Stimulated activated CD4-positive, alpha-beta T cell treated with anti-CD3 and anti-CD28 coated beads, Interleukin-12 subunit alpha, Interleukin-12 subunit beta, amount 100 ng/mL, for 24 hours (primary cell): Measurements from ENCODE around the gene COLEC11.

Experiments
- DNase-seq, 2 experiments: peaks; one replicate each; pipeline ENCODE4 v3.0.0-alpha.2; 2020; ENCODE audit warnings: low read depth in 2 of 2

The COLEC11 gene

DNA sequence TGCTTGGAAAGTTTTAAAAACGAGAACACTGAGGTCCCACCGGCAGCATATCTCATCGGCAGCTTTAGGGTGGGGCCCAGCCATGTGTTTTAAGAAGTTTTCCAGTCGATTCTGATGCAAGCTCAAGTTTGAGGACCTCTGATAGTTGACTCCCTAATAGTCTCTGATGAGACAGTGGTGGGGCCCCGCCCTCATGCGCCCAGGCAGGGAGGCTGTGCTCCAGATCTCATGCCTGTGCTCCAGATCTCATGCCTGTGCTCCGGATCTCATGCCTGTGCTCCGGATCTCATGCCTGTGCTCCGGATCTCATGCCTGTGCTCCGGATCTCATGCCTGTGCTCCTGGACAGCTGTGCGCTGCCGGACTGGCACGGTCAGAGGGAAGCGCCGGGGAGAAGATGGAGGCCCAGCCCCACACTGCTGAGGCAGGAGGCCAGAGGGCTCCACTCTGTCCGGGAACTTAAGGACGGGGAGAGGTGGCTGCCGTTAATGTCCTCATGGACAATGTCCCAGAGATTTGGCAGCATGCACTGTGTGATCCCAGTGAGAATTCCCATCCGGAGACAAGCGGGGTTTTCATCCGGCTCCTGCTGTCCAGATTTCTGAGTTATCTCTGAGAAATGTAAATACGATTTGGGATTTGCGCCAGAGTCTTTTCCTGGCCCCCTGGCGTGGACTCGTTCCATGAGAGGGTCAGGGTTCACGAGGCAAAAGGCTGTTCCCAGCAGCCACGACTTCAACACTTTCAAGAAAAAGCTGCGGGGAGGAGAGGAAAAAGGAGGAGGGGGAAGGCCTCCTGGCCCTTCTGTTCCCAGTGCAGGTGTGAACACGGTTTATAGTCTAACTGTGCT, 9.4 kb upstream of the COLEC11 start:
- no peak for DNase-seq

DNA sequence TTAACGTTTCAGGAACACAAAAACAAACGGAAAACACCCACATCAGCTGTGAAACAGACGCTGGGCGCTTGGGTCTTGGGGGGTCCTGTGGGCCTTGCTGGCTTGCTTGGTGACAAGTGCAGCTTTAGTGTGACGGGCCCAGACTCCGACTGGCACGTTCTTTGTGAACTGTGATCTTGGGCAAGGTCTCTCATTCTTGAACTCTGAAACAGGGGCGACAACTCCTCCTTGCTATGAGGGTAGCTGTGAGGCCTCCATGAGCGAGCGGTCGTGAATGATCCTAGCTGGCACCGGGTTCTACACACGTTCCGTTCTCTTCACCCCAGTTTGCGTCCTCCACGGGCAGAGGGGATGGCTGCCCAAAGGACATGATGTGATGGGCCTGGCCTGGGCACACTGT, 8.7 kb upstream of the COLEC11 start:
- no peak for DNase-seq

DNA sequence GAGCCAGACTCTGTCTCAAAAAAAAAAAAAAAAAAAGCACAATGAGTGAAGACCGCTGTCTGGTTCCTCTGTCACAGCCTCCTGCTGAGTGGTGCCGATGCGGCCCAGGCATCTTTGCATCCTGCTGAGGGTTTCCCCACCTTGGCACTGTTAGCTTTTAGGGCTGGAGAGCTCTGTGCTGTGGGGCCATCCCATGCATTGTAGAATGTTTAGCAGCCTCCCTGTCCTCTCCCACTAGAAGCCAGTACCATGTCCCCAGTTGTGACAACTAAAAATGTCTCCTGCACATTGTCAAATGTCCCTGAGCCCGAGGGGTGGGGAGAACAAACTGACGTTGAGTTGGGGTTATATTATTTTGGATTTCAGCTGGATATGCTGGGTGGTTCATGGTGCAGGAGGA, 7.9 kb upstream of the COLEC11 start:
- DNase-seq: no peak

DNA sequence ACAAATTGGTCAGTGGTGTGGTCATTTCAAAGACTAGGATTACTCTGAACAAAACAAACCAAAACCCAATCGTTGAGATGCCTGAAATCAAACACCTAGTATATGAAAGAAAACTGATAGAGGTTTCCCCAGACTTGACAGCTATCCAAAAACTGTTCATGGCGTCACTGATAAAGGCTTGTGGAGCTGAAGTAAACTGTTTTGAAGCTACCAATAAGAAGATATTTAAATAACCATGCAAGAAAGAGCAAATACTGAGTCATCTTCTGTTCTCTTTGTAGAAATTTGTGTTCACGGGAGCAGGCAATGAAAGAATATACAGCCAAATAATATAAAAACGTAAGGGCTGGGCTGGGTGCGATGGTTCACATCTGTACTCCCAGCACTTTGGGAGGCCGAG, 7.5 kb upstream of the COLEC11 start:
- DNase-seq: no peak

DNA sequence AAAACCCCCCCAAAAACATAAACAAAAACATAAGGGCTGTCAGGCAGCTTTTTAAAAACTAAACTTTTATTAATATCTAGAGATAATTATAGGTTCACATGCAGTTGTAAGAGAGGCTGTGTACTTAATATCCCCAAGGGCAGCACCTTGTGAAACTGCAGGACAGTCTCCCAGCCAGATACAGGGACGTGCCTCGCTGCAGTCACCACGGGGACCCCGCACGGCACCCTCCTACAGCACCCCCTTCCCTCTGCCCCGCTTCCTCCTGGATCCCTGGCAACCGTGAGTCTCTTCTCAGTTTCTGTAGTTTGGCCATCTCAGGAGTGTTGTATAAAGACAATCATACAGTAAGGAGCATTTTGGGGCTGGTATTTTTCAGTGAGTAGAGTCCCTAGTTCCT, 6.8 kb upstream of the COLEC11 start:
- no peak for DNase-seq

DNA sequence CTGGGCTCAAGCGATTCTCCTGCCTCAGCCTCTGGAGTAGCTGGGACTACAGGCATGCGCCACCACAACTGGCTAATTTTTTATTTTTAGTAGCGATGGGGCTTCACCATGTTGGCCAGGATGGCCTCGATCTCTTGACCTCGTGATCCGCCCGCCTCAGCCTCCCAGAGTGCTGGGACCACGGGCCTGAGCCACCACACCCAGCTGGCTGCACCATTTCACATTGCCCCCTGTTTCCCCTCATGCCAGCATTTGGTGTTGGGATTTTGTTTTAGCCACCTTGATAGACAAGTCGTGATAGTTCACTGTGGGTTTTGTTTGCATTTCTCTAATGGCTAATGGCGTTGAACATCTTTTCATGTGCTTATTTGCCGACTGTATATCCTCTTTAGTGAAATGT, 5.8 kb upstream of the COLEC11 start:
- no peak for DNase-seq

DNA sequence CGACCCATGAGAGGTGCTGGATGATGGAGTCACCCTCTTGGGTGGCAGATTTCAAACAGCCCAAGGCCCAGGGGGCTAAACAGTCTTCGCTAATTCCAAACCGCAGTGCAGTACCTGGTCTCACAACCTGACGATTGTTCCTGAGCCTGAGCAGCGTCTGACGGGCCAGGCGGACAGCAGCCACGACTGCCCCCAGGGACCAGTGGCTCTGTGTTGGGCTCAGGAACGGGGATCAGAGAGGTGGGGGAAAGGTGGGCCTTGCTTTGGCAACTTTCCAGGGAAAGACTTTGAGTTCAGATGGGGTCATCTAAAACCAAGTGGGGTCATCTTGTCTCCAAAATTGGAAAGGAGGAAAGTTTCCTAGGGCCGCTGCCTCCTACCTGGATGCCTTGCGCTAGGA, 492 bp downstream of the COLEC11 start:
- no peak for DNase-seq

DNA sequence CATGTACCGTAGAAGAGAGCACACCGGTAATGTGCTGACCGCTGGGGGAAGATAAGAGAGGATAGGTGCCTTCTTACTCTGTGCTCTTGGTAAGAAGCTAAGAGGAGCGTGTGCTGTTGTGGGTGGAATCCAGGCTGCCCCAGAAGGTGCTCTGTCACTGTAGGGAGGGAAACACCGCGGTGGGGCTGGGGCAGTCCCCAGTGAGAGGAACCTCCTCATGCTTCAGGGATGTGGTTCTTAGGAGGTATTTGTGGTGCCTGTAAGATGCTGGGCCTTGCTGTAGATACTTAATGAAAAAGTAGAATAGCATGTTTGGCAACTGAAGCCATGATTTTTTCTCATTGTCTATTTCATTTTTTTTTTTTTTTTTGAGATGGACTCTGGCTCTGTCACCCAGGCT, 1.1 kb downstream of the COLEC11 start:
- peak; percentile 5 to 34 for DNase-seq

DNA sequence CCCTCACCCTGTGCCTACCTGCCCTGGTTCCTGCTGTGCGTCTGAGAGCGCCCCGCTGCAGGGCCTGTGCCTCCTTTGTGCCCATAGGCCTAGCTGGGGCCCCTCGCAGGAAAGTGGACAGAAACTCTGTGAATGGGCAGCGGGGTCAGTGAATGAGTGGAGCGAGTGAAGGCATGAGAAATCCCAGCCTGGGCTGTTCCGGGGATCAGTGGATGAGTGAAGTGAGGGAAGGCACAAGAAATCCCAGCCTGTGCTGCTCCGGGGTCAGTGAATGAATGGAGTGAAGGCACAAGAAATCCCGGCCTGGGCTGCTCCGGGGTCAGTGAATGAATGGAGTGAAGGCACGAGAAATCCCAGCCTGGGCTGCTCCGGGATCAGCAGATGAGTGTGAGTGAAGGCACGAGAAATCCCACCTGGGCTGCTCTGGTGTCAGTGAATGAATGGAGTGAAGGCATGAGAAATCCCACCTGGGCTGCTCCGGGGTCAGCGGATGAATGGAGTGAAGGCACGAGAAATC, 2.0 kb downstream of the COLEC11 start:
- DNase-seq: no peak

DNA sequence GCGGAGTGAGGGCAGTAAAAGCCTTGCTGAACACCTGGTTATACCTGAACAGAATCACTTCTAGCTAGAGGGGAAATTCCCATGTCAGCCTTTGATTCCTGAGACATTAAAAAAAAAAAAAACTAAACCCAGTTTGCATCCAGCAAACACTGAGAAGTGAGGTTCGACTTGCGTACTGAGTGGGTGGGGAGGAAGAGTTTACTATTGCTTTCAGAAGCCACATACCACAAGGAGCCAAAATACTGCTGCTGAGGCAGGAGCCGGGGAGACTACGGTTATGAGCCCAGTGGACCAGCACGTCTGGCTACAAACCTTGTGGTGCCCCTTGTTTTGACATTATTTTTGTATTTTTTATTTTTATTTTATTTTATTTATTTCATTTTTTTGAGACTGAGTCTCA, 2.7 kb downstream of the COLEC11 start:
- no peak for DNase-seq

DNA sequence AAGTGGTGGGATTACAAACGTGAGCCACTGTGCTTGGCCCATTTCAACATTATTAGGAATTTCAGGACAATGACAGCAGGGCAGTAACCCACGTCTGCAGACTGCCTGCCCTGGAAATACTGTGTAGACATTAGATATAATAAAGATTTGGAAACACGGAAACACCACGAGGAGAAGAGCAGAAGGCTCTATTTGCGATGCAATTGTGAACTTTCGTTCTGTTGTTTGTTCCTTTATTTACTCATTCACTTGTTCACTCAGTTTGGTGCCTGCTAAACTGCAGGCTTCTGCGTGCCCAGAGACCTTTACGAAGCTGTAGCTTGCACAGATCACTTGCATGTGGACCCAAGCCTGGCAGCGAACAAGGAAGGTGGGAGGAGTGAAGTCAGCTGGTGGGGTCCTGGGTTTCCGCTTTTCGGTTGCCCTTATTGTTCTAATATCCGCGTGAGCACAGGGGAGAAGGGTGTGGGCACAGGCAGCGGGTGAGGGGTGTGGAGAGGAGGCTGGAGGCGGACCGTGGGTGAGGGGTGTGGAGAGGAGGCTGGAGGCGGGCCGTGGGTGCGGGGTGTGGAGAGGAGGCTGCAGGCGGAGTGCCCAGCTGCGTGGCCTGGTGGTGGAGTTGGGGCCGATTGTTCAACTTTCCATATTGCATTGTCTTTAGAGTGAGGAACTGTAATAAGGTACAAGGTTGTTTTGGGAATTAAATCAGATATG, 3.4 kb downstream of the COLEC11 start:
- no peak for DNase-seq

DNA sequence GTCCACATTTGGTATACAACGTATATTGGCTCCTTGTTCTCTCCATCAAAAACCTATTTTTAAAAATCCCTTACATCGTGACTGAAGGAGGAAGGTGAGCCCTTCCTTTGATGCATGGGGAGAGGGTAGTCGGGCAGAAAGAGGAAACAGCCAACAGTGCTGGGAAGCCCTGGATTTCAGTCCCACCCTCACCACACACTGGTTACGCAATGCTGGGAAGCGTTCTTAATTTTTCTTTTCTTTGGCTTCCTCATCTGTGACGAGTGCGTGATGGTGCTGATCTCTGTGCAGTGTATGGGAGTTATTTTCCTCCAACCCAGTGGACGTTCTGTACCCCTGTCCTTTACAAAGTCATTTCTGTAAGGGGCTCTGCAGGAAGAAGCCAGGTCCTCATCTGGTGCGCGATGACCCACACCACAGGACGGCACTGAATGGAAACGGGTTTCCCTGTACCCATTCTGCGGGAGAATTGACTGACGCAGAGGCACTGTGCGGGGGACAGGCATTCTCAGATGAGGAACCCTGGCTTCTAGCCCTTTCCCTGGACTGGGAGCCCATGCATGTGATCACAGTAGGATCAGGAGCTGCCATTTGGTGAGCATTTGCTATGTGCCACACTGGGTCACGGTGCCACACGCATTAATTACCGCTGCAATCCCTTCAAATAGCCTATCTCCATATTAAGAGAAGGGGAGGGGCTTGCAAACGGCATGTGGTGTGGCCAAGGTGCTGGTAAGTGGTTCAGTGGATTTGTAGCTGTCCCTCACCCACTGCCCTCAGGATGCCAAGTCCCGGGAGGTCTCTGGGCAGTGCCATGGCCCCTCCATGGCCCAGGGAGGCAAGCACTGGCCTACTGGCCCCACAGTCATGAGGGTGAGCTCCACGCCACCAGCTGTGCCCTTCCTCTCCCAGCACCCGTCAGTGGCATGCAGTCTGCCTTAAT, 4.3 kb downstream of the COLEC11 start:
- no peak for DNase-seq

DNA sequence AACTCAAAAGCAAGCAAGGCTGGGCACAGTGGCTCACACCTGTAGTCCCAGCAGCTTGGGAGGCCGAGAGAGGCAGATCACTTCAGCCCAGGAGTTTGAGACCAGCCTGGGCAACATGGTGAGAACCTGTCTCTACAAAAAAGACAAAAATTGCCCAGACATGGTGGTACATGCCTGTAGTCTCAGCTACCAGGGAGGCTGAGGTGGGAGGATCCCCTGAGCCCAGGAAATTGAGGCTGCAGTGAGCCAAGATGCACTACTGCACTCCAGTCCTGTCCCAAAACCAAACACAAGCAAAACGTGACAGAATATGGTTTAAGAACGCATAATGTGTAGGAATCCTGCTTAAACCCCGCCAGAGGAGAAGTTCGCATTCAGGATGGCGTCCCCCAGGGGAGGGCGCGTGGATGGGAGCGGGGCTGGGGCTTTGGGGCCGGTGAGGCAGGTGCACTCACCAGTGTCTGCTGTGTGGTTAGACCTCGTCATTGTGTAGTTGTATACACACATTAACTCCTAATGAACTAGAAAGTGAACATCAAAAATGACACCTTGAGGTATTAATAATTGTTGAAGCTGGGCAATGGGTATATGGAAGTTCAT, 5.4 kb downstream of the COLEC11 start:
- no peak for DNase-seq

DNA sequence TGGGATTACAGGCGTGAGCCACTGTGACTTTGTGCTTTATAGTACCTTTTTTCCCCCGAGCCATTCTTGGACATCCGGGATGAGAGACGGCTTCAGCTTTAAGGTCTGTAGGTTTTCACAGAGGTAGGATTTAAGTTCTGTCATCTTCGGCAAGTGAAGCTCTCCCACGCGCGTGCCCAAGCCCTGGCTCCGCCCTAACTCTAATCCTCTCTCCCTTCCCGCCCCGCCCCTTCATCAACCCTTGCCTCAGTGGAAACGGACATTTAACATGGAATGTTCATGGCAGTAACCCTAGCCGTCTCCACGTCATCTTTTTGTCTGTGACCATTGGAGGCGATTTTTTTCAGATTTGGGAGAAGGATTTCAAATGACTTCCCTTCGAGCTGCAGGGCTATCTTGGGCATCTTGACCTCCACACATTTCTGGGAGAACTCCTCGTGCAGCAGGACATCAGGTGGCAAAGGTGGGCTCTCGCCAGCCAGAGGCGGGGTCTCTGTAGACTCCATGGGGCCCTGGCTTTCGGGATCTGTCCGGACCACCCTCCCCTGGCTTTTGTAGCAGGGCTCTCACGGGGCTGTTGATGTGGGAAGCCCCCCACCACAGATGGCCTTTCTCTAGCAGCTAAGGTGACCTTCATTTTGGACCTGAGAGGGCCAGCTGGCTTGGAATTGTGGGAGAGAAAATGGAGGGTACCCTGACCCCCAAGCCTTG, 6.8 kb downstream of the COLEC11 start:
- DNase-seq: no peak

DNA sequence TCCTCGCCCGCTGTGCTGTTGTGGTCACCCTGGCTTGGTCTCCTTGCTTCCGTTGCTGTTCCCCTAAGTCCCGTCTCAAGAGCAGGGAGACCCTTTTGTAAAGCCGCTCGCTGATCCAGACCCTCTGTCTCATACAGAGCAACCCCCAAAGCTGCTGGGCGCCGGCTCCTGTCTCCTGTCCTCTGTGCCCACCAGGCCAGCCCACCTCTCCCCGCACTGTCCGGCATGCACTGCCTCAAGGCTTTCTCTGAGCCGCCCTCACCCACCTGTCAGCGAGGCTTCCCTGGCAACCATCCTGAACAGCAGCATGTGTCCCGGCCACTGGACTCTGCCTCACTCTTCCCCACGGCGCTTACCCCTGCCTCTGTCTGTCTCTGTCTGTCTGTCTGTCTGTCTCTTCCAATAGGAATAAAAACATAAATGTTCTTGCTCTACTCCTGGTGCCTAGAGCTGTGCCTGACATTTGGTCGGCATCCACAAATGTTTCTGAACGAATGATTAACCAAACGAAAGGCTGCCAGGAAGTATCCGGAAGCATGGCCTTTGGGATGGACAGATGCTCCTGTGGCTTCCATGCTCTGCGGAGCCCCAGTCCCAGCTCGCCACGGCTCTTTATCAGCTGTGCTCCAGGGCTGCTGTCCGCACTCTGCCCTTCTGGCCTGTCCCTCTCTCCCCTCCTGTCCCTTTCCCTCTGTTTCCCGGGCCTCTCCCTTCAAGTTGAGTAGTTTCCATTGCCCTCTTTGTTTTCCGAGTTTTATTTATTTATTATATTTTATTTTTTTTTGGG, 7.8 kb downstream of the COLEC11 start:
- DNase-seq: no peak

DNA sequence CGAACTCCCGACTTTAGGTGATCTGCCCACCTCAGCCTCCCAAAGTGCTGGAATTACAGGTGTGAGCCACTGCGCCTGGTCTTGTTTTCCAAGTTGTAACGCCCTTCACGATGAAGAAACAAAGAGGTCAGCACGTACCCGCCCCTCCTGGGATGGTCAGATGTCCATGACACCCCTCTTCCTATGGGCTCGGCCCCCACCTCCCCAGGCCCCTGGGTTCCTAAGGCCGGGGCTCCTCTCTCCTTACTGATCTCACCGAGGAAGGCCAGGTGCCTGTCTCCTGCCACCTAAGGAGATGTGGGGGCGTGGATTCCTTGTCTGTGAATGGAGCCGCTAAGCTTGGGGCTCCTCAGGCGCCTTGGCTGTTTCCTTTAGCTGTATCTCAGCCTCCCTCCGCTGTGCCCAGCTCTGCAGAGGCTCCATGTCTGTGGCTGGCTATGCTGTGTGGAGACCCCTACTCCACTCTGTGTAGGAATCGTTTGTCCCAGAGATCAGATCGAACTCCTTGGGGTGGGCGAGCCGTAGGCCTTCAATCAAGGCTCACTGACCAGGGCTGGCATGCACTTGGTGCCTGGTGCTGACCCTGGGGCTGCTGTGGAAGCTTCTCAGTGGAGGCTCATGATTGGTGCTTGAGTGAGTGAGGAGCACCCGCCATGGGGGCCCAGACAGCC, 8.8 kb downstream of the COLEC11 start:
- DNase-seq: no peak

DNA sequence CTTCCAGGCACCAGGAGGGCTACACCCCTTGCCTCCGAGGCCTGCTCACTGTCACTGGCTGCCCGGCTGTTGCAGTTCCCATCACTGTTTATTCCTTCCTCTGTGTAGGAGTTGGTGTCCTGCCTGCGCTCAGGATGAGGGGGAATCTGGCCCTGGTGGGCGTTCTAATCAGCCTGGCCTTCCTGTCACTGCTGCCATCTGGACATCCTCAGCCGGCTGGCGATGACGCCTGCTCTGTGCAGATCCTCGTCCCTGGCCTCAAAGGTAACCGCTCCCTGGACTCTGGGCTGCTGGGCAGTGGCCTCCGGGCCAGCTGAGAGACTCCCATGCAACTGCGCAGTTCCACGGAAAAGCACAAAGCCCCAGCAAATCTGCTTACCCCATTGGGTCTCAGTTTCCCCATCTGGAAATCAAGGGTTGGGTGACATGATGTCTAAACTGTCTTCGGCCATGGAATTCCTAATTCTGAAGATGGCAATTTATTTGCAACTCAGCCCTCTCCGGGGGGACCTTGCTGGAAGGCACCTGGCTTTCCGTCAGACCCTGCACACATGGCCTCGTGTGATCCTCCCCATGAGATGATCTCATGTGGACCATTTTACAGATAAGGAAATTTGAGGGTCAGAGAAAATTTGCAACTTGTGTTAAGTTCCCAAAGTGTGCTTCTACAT, 9.4 kb downstream of the COLEC11 start:
- no peak for DNase-seq

DNA sequence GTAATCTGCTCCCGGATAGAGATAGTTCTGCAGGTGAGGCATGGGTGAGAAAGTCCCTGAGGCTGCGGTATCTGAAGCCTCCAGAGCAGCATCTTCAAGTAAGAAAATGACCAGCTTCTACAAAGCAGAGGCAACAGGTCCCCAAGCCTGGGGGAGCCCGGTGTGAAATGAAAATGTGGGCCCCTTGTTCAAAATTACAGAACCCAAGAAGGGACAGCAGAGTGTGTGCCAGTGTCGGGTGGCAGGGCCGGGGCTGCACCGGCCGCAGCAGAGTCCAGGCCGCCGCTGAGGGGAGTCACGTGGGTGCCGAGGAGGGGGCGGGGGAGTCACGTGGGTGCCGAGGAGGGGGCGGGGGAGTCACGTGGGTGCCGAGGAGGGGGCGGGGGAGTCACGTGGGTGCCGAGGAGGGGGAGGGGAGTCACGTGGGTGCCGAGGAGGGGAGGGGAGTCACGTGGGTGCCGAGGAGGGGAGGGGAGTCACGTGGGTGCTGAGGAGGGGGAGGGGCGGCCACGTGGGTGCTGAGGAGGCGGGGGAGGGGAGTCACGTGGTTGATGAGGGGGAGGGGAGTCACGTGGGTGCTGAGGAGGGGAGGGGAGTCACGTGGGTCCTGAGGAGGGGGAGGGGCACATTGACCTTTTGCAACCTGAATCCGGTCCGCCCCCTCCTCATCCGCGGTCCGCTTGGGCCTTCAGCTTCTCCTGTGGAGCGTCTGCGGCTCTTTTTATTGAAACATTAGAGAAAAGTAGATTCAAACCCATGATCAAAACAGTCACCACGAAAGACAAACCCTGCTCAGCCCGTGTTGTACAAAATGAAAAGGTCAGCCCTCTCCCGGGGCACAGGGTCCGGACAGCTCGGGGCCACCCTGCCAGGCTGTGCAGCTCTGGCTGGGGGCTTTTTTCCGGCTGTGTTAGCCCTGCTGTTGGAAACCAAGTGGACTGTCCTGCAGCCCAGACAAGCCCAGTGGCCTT, 10.4 kb downstream of the COLEC11 start:
- no peak for DNase-seq
